Stomach (tissue), 4 donors: ENCODE results near the gene BLOC1S6.

Source experiments
- POLR2A ChIP-seq, 4 donors: fragments of 450-650 bp; IDR thresholded peaks; one replicate each; pipeline ENCODE4 v1.6.1; 2016; ENCODE audit warnings: antibody characterized with exemption in 4 of 4, control low read depth in 2 of 4, mild to moderate bottlenecking in 1 of 4, moderate library complexity in 1 of 4
- POLR2AphosphoS5 ChIP-seq, 3 donors: sonication (generic); formaldehyde crosslinking; IDR thresholded peaks; one replicate each; pipeline ENCODE4 v1.6.1; 2016; ENCODE audit warnings: antibody characterized with exemption in 3 of 3

GRCh38 chr15:45603881-45604280 lies 16.7 kb downstream of the BLOC1S6 start:
- TF ChIP-seq POLR2A (IDR thresholded peaks at IDR 0.05), result no peak
- no peak for TF ChIP-seq POLR2AphosphoS5 (IDR thresholded peaks at IDR 0.05)
